Astrocyte of the spinal cord (primary cell): ENCODE results near the gene AKAP12.
"Not testable (repeated sequence)": the region's sequence is repeated elsewhere in the genome, so short reads cannot be mapped to it uniquely, and the experiment has no call there.

Experiments
- DNase-seq: peaks from one replicate; pipeline ENCODE4 v3.0.0; 2011; ENCODE audit warnings: low read depth, low spot score
- H3K4me3 ChIP-seq: 2 replicates; pipeline ENCODE4 v1.5.1; 2011; ENCODE audit warnings: low read depth, mild to moderate bottlenecking, low read length, moderate library complexity
- CTCF ChIP-seq: IDR thresholded peaks from 2 replicates; pipeline ENCODE4 v1.5.1; 2012; ENCODE audit warnings: low read depth, mild to moderate bottlenecking, low read length, inconsistent platforms
- in situ Hi-C: cut with HindIII; loops from 2 replicates; pipeline ENCODE4 v1.10.0; 2017; ENCODE audit warnings: low sequenced_read_pairs

AKAP12 gene

GRCh38 chr6:151376440-151376839 lies 136.7 kb downstream of the AKAP12 start:
- DNase-seq: no peak
- H3K4me3 ChIP-seq: no peak overlapping the region
- TF ChIP-seq CTCF: peak; percentile 12
- in situ Hi-C loops: no loop called here

GRCh38 chr6:151377095-151377494 lies 137.3 kb downstream of the AKAP12 start:
- DNase-seq: no peak
- TF ChIP-seq CTCF: no peak
- no peak overlapping the region for H3K4me3 ChIP-seq
- in situ Hi-C loops: no loop called here

GRCh38 chr6:151379933-151380847 lies 140.4 kb downstream of the AKAP12 start:
- no peak for DNase-seq
- no peak overlapping the region for H3K4me3 ChIP-seq
- in situ Hi-C loops: no loop called here
- no peak for TF ChIP-seq CTCF

GRCh38 chr6:151380848-151381205 lies 141.1 kb downstream of the AKAP12 start:
- no peak for TF ChIP-seq CTCF
- DNase-seq: no peak
- no peak overlapping the region for H3K4me3 ChIP-seq
- in situ Hi-C loops: no loop called here

GRCh38 chr6:151381722-151382121 lies 142.0 kb downstream of the AKAP12 start:
- TF ChIP-seq CTCF: no peak
- in situ Hi-C loops: no loop called here
- no peak for DNase-seq
- no peak overlapping the region for H3K4me3 ChIP-seq

- DNase-seq, H3K4me3 ChIP-seq, in situ Hi-C loops: not testable (repeated sequence)
These were observed 142.9 kb downstream of the AKAP12 start for GRCh38 chr6:151382631-151383030.

GRCh38 chr6:151384151-151384550 lies 144.4 kb downstream of the AKAP12 start:
- in situ Hi-C loops: no loop called here
- no peak for DNase-seq
- no peak for TF ChIP-seq CTCF
- H3K4me3 ChIP-seq: no peak overlapping the region
